Measurements from ENCODE around the gene GNG8. TPM values are rescaled to one million over a fixed set of nuclear protein-coding genes. Genes with fewer than 3 reads are reported as not detected.

Gene GNG8
- total RNA-seq = 13.3 and 14.1 TPM in 2 replicates

DNA sequence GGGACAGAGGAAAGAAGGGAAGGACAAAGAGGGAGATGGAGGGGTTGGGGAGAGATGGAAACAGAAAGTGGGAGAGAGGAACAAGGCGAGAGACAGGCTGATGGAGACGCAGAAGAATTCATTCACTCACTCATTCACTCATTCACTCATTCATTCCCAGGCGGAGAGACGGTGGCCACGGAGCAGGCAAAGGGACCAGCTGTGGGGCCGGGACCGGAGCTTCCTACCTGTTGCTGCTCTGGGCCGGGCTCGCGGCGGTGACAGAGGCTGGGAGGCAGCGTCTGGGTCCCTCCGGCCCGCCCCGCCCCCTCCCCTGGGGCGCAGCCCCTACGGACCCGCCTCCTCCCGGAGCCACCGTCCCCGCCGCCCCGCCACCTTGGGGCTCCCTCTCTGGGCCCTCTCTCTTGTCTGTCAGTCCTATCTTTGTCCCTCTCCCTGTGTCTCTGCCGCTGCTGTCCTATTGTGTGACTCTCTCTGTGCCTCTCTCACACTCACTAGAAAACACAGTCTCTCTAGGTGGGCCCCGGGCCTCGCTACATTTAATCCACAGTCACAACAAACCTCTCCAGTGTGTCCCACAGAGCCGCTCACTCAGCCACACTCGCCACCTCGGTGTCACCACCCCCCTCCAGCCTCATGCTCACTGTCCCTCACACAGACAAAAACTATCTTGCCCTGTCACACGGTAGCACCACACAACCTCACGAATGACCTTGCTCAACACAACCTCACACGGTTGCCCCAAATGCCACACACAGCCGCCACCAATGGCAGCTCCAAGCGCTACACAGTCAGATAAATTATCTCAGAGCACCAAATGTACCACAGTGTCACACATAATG lies at the start of gene GNG8:
GNG8 (minus strand) TSS at position 283 of the 842 bp plus-strand sequence. CDS start 1,520 bp downstream, outside the sequence.
- Mint-ChIP-seq H3K4me3 (peak within 1 kb of the TSS; percentile 87), H3K27ac (peak within 1 kb of the TSS; percentile 26), H3K27me3 (peaks cover 8% of the 10 kb centered on the region), H3K36me3 (ENCODE audit: low read depth) (peaks cover 3% of the 10 kb centered on the region), H3K4me1 (peaks cover 17% of the 10 kb centered on the region), H3K9me3 (no peaks in the 10 kb centered on the region)
- DNase-seq = peak; percentile 72
- intact Hi-C loops (cut with micrococcal nuclease) = no loop called here

DNA sequence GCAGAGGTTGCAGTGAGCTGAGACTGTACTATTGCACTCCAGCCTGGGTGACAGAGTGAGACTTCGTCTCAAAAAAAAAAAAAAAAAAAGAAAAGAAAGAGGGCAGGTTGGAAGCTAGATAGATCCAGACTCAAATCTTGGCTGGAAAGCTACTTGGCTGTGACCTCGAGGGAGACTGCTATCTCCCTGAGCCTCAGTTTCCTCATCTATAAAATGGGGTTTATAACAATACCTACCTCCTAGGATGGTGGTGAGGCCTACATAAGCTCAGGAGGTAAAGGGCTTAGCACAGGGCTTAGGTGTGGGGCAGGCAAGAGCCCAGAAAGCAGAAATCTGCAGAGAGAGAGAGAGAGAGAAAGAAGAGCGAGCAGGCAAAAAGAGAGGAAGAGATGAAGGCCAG lies 49.2 kb upstream of the GNG8 start:
- DNase-seq = no peak
- Mint-ChIP-seq H3K27ac (no peak overlapping the region), H3K4me3 (no peak overlapping the region), H3K27me3 (no peaks in the 10 kb centered on the region), H3K9me3 (no peaks in the 10 kb centered on the region), H3K36me3 (ENCODE audit: low read depth) (peaks cover 55% of the 10 kb centered on the region), H3K4me1 (peaks cover 1% of the 10 kb centered on the region)
- intact Hi-C loops (cut with micrococcal nuclease) = no loop called here

DNA sequence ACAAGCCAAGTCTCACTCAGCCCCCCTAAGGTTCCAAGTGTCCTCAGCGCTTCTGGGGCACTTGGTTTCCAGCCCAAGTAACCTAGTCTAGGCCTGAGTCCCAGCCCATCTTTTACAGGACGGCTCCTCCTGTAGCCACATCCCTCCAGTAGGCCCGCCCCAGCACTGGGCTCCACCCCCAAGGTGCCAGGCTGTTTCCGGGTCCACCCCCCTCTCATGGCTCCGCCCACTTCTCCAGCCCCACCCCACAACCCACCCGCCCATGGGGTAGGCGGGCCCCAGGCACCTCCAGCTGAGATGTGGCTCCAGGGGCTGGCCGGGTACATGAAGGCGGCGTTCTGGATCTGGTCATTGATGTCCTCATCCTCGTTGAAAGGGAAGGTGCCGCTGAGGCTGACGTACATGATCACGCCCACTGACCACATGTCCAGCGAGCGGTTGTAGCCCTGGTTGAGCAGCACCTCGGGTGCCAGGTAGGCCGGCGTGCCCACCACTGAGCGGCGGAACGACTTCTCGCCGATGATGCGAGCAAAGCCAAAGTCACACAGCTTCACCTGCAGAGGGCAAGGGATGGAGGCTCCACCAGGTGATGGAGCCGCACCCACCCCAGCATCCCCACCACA lies 42.2 kb upstream of the GNG8 start:
- Mint-ChIP-seq H3K36me3 (ENCODE audit: low read depth) (peaks cover 62% of the 10 kb centered on the region), H3K4me1 (peaks cover 9% of the 10 kb centered on the region), H3K9me3 (no peaks in the 10 kb centered on the region), H3K27ac (no peak overlapping the region), H3K27me3 (no peaks in the 10 kb centered on the region), H3K4me3 (no peak overlapping the region)
- intact Hi-C loops (cut with micrococcal nuclease) = no loop called here
- DNase-seq = peak; percentile 90

DNA sequence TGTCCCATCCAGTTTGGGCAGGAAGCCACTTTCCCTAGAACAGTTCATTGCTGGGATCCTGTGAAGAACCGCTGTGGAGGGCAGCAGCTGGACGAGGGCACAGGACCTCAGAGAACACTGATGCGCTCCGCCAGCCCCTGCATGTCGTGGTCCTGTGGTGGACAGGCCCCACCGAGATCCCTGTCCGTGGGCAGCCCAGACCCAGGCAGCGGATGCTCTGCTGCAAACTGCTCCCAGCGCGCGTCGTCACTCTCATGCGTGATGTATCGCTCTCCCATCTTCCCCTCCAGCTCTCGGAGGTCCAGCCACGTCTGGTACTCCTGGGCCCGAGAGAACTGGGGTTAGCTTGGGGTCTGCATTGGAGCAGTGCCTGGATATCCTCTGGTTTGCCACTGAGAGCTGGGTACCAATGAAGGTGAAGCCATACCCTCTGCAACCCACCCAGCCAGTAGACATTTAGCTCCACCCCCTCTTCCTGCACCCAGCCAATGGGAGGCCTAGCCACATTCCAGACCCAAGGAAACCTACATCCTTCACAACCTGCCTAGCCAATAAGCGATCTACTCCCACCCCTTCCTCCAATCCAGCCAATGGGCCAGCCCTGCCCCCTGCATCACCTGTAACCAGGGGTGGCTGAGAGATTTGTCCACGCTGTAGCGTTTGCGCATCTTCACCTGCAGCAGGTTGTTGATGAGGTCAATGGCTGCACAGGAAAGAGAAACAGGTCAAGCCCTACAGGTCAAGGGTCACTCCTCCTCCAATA lies 38.6 kb upstream of the GNG8 start:
- intact Hi-C loops (cut with micrococcal nuclease) = no loop called here
- no peaks in the 10 kb centered on the region for H3K9me3 Mint-ChIP-seq
- H3K4me1 Mint-ChIP-seq = peaks cover 9% of the 10 kb centered on the region
- no peak for DNase-seq
- peaks cover 61% of the 10 kb centered on the region for H3K36me3 Mint-ChIP-seq (ENCODE audit: low read depth)
- no peaks in the 10 kb centered on the region for H3K27me3 Mint-ChIP-seq
- H3K4me3 Mint-ChIP-seq = no peak overlapping the region
- no peak overlapping the region for H3K27ac Mint-ChIP-seq

DNA sequence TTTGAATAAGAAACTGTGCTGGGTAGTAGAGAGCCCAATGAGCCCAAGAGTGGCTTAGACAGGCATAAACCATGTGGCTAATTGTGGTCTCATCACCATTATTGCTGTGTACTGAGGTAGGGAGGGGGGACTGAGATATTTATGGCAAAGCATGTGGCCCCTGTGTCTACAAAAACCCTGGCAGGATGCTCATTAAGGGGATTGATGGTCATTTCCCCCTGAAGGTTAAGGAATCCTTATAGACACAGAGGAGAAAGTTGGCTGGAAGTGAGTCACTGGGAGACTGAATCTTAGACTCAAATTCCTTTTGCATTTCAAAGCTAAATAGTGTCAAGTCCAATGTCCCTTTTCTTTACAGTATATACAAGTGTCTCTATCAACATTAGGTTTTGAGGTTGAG lies 34.8 kb upstream of the GNG8 start:
- Mint-ChIP-seq H3K9me3 (no peaks in the 10 kb centered on the region), H3K27me3 (no peaks in the 10 kb centered on the region), H3K36me3 (ENCODE audit: low read depth) (peaks cover 39% of the 10 kb centered on the region), H3K27ac (no peak overlapping the region), H3K4me3 (no peak overlapping the region), H3K4me1 (no peaks in the 10 kb centered on the region)
- intact Hi-C loops (cut with micrococcal nuclease) = no loop called here
- no peak for DNase-seq

DNA sequence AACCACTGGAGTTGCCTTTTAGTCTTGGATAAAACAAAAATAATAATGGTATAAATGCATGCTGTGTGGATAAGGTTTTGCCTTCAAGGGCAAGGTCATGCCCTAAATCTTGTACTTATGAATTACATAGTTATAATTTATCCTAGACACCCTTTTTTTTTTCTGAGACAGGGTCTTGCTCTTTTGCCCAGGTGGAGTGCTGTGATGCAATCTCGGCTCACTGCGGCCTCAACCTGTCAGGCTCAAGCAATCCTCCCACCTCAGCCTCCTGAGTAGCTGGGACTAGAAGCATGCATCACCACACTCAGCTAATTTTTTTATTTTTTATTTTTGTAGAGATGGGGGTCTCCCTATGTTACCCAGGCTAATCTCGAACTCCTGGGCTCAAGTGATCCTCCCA lies 32.7 kb upstream of the GNG8 start:
- no peak for DNase-seq
- Mint-ChIP-seq H3K9me3 (no peaks in the 10 kb centered on the region), H3K4me1 (no peaks in the 10 kb centered on the region), H3K27me3 (no peaks in the 10 kb centered on the region), H3K27ac (no peak overlapping the region), H3K4me3 (no peak overlapping the region), H3K36me3 (ENCODE audit: low read depth) (peaks cover 22% of the 10 kb centered on the region)
- intact Hi-C loops (cut with micrococcal nuclease) = no loop called here

DNA sequence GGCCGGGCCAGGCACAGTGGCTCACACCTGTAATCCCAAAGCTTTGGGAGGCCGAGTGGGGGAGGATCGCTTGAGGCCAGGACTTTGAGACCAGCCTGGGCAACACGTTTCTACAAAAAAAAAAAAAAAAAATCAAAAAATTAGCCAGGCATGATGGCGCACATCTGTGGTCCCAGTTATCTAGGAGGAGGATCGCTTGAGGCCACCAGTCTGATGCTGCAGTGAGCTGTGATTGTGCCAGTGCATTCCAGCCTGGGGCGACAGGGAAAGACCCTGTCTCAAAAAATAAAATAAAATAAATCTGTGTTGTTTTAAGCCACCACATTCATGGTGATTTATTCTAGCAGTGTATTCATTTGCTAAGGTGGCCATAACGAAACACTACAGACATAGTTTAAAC lies 29.1 kb upstream of the GNG8 start:
- Mint-ChIP-seq H3K27ac (no peak overlapping the region), H3K4me1 (peaks cover 12% of the 10 kb centered on the region), H3K36me3 (ENCODE audit: low read depth) (peaks cover under 1% of the 10 kb centered on the region), H3K27me3 (peaks cover 4% of the 10 kb centered on the region), H3K9me3 (no peaks in the 10 kb centered on the region), H3K4me3 (no peak overlapping the region)
- no peak for DNase-seq
- intact Hi-C loops (cut with micrococcal nuclease) = no loop called here

DNA sequence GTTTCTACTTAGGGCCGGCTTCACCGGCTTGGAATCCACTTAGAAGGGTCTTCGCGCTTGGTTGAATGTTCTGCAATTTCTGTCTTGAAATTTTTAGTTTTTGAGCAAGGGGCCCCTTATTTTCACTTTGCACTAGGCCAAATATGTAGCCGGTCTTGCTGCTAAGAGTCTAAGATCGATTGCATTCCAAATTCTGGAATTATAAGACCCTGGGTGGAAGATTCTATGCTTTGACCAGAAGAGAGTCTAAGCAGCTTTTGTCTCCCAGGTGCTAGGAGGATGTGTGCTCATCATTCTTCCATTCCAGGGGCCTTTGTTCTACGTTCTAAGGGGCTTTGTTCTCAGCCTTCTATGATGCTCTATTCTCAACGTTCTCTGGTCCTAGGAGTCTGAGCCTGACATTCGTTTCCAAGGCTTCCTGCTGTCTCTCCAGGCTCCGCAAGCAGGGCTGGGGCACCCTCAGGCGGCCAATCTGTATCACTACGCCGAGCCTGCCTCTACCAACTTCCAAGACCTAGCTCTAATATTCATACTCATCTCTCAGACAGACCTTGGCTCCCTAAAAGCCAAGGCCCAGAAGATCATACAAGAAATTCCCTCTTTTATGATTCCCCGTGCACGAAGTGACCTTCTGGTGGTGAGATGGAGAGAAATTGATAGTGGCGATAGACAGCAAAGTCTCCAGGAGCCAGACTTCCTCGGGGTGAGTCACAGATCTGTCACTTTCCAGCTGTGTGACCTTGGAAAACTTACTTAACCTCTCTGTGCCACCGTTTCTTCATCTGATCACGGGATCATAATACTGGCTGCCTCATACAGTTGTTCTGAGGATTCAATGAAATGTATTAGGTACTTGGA lies 26.0 kb upstream of the GNG8 start:
- peaks cover 23% of the 10 kb centered on the region for H3K27me3 Mint-ChIP-seq
- H3K36me3 Mint-ChIP-seq (ENCODE audit: low read depth) = peaks cover 2% of the 10 kb centered on the region
- DNase-seq = peak; percentile 93
- H3K4me1 Mint-ChIP-seq = peaks cover 15% of the 10 kb centered on the region
- peak overlapping the region; percentile 85 for H3K27ac Mint-ChIP-seq
- H3K9me3 Mint-ChIP-seq = no peaks in the 10 kb centered on the region
- H3K4me3 Mint-ChIP-seq = peak overlapping the region; percentile 80
- intact Hi-C loops (cut with micrococcal nuclease) = loop anchor here (1.0 to 5.0 kb wide), 4 partner anchors 28 to 315 kb away; partner anchors contain the start of gene PPP5C

DNA sequence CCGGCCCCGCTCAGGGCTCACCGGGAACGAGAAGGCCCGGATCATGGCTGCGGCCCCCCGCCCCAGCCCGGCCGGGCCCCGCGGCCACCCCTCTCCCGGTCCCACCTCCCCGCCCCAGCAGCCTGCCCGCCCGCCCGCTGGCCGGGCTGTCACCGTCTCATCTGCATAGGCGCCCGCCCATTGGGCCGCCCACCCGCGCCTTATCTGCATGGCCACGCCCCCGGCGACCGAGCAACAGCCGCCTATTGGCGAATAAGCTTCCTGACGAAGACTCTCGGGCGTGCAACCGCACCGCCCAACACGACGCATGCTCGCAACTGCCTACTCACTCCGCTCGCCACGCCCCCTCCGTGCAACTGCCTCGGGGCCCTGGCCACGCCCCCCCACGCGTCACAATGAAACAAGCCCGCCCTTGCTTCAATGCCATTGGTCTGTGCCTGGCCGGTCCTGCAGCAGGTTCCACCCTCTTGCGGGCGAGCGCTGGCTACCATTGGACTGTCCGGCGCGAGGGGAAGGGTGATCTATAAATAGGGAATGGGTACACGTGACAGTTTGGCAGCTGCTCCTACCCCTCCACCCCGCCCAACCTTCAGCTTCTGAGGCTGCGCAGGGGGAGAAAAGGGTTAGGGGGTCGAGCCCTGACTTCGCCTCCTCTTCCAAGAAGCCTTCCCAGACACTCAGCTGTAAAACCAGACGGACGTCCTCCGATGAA lies 25.2 kb upstream of the GNG8 start, which contains the start of gene DACT3:
DACT3 (minus strand) TSS at position 163 of the 712 bp plus-strand sequence; CDS start at position 45, 118 bp downstream.
- H3K9me3 Mint-ChIP-seq = no peaks in the 10 kb centered on the region
- H3K27me3 Mint-ChIP-seq = peaks cover 29% of the 10 kb centered on the region
- H3K36me3 Mint-ChIP-seq (ENCODE audit: low read depth) = peaks cover 2% of the 10 kb centered on the region
- H3K27ac Mint-ChIP-seq = peak within 1 kb of the TSS; percentile 85
- peak within 1 kb of the TSS; percentile 80 for H3K4me3 Mint-ChIP-seq
- peaks cover 15% of the 10 kb centered on the region for H3K4me1 Mint-ChIP-seq
- intact Hi-C loops (cut with micrococcal nuclease) = loop anchor here (1.0 to 5.0 kb wide), 2 partner anchors 27 to 314 kb away; partner anchors contain the start of gene PPP5C
- peak; percentile 100 for DNase-seq

DNA sequence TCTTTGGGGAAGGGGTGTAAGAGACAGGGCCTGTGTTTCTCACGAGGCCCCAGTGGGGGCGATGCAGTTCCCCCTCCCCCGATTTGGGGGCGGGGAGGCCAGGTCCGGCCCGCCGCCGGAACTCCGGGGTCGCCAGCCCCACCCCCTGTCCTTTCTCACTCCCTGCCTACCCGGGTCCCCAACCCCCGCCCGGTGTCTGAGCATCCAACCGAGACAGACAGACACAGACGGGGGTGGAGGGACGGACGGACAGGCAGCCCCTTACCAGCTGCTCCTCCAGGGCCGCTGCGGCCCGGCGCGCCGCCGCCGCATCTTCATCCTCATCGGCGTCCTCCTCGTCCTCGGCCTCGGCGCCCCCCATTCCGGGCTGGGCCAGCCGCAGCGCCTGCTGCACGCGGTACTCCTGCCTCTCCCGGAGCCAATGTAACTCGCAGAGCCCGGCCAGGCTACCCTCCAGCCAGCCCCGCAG lies 24.6 kb upstream of the GNG8 start:
- intact Hi-C loops (cut with micrococcal nuclease) = loop anchor here (1.0 to 5.0 kb wide), 2 partner anchors 26 to 313 kb away; partner anchors contain the start of gene PPP5C
- peaks cover 15% of the 10 kb centered on the region for H3K4me1 Mint-ChIP-seq
- peak; percentile 75 for DNase-seq

DNA sequence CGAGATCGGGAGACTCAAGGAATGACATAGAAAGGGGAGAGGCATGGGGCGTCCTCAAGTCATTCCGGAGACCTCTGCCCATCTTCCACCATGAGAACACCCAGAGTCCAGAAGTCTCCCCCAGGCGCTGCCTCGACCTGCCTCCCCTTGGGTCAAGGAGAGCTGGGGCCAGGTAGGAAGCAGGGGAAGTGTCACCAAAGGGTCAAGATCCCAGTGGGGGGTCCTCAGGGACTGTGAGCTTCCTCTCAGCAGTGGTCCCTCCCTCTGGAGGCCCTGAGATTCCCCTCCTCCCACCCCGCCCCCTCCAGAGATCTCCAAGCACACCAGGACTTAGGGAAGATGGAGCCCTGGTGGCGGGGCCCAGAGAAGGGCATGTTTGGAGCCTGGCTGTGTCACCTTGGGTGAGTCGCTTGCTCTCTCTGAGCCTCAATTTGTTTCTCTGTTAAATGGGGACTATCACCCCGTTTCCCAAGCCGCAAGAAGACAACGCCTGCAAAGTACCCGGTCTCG lies 24.1 kb upstream of the GNG8 start:
- H3K27me3 Mint-ChIP-seq = peaks cover 30% of the 10 kb centered on the region
- peak overlapping the region; percentile 80 for H3K4me3 Mint-ChIP-seq
- intact Hi-C loops (cut with micrococcal nuclease) = loop anchor here (5.0 kb wide), 1 partner anchor 313 kb away; the partner anchor contains the start of gene PPP5C
- H3K36me3 Mint-ChIP-seq (ENCODE audit: low read depth) = peaks cover 2% of the 10 kb centered on the region
- peak; percentile 66 for DNase-seq
- peaks cover 15% of the 10 kb centered on the region for H3K4me1 Mint-ChIP-seq
- H3K27ac Mint-ChIP-seq = peak overlapping the region; percentile 35
- H3K9me3 Mint-ChIP-seq = no peaks in the 10 kb centered on the region

More for the DNA sequence above, 24.6 kb upstream of the GNG8 start:
- Mint-ChIP-seq H3K36me3 (ENCODE audit: low read depth) (peaks cover 2% of the 10 kb centered on the region), H3K4me3 (peak overlapping the region; percentile 80), H3K27me3 (peaks cover 29% of the 10 kb centered on the region), H3K9me3 (no peaks in the 10 kb centered on the region), H3K27ac (no peak overlapping the region)

All from activated CD4-positive, alpha-beta T cell treated with anti-CD3 and anti-CD28 coated beads, Interleukin-2, amount 10 ng/mL, durations not matched to agents 24 days and 14 days (primary cell).